ENCODE measurements around the gene TP53.

The TP53 gene

GRCh38 chr17:7673239-7673638 is 14.1 kb downstream of the TP53 start:
- DNase-seq = peak; percentile 76 to 84

GRCh38 chr17:7668482-7668881 is 18.8 kb downstream of the TP53 start:
- DNase-seq = no peak

DNA sequence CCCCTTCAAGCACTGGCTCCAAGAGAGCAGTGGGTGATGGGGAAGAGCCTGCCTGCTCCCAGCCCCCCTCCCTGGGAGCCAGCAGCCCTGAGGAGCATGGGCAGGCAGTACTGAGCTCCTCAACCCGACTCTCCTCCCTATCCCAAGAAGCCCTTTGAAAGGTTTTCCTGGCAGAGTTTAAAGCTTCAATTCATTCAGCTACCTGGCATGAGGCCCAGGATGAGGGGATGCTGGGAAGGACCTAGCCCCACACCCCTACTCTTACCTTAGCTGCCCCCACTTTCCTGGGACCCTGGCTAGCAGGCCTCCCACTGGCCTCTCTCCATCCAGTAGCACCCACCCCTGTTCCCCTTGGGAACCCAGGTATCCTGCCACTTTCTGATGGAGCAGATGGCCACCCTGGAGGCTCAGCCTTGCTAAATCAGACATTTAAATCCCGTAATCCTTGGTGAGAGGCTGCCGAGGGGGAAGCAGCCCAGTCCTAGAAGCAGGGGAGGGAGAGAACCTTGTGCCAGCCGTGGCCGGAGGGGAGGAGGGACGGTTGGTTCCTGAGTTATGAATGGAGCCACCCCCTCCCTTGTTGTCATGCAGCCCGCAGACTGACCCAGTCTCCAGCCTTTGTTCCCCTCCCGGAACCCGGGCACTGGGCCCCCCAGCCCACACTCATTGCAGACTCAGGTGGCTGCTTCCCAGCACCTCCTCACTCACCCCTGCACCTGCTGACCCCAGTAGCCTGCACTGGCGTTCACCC is 19.5 kb downstream of the TP53 start:
- DNase-seq = no peak

- DNase-seq = no peak
Measured at GRCh38 chr17:7656958-7657609, 30.2 kb downstream of the TP53 start.

GRCh38 chr17:7655541-7655840 is 31.8 kb downstream of the TP53 start:
- no peak for DNase-seq

DNA sequence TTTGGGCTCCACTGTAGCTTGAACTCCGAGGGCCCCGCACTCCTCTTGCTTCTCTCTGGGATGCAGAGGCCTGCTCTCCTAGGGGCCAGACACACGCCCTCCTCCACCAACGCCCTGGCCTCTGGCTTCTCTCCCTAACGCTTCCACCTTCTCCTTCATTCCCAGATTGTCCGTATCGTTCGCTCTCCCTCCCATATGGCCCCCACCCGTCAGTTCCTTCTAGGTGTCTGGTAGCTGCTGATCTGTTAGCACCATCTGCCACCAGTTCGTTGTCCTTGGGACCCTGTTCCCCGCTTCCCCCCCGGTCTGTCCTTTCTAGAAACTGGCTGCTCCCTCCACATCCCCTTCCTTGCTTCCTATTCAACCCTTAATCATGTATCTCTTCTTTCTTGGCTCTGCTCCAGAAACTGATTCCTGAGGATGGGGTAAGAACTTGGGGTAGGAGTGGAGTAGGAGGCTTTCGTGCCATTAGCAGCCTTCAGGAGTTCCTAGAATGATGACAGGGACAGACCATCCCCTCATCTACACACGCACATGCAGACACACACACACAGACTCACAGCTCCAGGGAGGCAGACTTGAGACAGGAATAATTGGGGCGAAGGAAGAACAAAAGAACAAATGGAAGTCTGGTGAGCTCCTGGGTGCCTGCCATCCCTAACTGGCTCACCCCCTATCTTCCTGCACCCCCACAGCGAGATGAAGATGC is 32.3 kb downstream of the TP53 start:
- no peak for DNase-seq

GRCh38 chr17:7652388-7653356 is 34.6 kb downstream of the TP53 start:
- DNase-seq = no peak

DNA sequence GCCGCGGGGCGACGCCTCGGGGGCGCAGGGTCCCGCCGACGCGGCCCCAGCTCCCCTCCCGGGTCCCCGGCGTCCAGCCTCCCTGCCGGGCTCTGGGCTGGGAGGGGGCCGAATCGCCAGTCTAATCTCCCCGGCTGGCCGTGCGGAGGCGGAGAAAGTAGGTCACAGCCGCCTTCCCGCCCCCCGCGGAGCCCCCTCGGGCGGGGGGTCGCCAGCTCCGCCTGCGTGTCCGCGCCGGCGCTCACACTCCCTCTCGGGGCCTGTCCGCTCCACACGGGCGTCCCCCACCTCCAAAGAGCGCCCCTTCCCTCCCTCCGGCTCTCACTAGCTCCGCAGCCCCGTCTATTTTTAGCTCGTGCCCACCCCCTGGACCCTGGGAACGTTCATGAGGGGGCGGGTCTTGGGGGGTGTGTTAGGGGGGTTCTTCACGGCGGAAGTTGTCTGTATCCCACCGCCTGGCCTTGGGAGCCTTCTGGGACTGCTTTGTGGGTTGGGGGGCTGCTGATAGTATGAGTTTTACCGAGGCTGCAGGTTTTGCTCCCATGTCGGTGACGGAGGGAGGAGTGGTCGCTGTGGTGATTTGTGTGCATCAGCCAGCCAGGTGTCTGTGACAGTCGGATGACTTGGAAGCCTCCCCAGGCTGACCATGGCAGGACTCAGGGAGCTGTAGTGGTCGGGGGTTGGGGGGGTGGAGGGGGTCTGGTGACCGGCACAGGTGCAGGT is 35.5 kb downstream of the TP53 start:
- DNase-seq = no peak

DNA sequence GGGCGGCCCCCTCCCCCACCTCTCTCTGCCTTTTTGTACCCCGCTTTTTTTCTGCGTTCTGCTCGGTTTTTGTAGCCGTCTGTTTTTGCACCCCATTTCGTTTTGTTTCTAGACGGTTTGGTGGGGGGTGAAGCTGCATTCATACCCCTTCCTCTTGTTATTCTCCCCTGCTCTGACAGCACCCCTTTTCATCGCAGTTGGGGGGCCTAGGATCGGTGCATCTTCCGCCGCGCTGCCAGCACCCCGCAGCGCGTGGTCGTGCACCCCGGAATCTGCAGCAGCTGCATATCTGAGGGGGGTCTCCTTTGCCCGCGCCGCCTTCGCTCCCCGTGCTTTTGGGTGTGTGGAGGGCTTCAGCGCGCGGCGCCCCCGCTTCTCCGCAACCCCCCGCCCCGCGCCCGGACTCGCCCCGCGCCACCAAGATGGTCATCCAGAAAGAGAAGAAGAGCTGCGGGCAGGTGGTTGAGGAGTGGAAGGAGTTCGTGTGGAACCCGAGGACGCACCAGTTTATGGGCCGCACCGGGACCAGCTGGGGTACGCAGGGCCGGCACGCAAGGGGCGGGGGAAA is 36.1 kb downstream of the TP53 start:
- DNase-seq = no peak

- DNase-seq = peak; percentile 77 to 81
Measured at GRCh38 chr17:7650509-7651096, 36.7 kb downstream of the TP53 start, which contains the start of gene ATP1B2. Gene ATP1B2 (plus strand): TSS chr17:7650926. CDS start chr17:7651519, 593 bp downstream.

DNA sequence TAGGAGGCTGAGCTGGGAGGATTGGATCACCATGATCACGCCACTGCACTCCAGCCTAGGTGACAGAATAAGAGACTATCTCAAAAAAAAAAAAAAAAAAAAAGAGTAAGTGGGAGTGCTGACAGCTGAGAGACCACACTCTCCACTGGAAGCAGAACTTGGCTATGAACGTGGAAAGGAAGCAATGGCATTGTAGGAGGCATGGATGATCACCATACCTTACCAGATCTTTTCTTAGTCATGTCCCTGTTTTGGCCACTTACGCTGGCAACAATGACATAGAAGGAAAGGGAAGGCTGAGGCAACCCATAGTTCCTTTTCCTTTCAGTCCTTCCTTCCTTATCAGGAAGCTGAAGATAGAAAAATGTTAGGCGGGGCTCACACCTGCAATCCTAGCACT is 40.3 kb downstream of the TP53 start:
- no peak for DNase-seq

- DNase-seq = no peak
Measured at GRCh38 chr17:7646457-7646856, 40.8 kb downstream of the TP53 start.

- DNase-seq = no peak
Measured at GRCh38 chr17:7644775-7645174, 42.5 kb downstream of the TP53 start.

- DNase-seq = peak in 1 of 2 experiments; percentile 41
Measured at GRCh38 chr17:7641635-7642034, 45.7 kb downstream of the TP53 start.

- no peak for DNase-seq
Measured at GRCh38 chr17:7640783-7641182, 46.5 kb downstream of the TP53 start.

DNA sequence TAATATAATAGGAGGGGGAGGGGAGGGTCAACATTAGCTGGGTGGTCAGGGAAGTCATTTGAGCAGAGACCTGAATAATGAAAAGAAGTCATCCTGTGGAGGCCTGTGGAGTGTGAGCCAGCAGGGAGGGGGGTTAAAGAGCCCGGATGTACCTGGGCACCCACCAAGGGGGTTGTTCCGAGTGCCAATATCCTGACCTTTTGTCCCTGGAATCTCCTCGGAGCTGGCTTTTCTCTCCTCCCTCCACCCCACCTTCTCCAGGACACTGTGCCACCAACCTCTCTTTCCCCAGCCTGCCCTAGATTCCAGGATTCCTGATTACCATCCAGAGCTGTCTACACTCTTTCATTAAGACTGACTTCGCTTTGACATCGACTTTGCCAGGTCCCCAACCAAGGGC is 51.1 kb downstream of the TP53 start:
- DNase-seq = no peak

DNA sequence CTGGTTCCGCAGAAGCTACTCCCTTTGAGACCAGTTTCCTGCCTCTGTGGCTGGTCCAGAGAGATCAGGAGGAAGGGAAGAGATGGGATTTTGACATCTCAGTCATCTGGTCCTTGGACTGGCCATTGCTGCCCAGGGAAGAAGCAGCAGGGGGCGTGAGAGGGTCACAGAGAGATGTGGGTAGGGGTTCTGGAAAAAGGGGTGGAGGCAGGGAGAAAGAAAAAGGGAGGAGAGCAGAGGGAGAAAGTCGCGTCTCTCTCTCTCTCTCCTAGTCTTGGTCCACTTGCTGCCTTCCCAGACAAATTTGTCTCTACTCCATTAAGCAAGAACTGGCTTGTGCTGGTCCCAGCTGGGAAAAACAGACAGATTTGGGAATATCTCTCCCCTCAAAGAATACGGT is 52.9 kb downstream of the TP53 start:
- DNase-seq = peak; percentile 39 to 40

DNA sequence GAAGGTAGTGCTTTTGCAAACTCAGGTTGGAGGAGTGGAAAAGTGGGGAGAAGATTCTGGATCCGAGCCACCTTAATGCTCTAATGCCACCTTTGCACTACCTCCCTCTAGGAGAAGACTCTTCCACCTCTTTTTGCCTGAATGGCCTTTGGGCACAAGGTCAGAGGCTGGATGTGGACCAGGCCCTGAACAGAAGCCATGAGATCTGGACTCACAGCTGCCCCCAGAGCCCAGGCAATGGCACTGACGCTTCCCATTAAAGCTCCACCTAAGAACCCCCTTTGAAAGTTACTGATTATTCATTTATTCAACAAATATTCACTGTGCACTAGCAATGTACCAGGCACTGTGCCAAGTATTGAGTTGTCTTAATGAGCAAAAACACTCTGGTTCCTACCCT is 54.2 kb downstream of the TP53 start:
- no peak for DNase-seq

DNA sequence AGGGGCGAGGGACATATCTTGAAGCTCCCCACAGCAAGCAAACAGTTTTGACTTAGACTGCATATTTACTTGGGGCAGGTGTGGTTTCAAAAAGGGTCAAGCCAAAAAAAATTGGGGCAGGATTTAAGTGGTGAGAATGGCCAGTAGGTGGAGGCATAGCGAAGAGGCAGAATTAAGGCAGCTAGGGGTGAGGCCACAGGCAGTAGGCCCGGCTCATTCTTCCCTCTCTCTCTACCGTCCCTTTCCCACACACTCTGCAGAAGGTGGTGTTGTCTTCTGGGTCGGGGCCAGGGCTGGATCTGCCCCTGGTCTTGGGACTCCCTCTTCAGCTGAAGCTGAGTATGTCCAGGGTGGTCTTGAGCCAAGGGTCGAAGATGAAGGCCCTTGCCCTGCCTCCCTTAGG is 54.8 kb downstream of the TP53 start:
- DNase-seq = peak; percentile 38 to 44

DNA sequence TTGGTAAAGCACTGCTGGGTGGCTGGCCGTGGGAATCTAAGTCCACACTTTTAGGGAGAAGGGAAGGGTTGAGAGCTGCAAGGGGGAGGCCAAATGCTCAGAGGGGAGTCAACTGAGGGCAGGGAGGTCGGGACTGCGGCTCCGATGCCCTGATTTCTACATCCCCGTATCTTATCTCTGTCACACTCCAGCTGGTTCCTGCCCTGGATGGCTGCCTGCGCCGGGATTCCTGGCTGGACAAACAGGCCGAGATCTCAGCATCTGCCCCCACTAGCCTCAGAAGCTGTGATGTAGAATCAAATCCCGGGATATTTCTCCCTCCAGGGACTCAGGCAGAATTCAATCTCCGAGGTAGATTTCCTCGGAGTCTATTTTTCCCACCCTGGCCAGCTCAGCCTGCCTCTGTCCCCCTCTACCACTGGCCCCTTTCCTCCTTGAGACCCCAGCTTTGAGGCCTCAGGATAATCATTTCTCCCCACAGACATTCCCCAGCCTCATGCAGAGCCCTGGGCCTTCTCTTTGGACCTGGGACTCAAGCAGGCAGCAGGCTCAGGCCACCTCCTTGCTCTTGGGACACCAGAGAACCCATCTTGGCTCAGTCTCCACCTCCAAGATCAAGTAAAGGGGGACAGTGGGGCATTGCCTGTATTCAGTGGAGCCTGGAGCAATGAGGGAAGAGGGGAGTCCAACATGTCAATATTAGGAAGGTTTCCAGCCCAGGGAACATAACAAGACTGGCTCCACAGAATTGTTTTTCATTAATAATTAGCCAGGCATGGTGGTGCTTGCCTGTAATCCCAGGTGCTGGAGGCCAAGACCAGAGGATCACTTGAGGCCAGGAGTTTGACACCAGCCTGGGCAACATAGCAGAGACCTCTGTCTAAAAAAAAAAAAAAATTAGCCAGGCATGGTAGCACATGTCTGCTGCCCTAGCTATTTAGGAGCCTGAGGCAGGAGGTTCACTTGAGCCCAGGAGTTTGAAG is 55.6 kb downstream of the TP53 start:
- DNase-seq = no peak

Data from activated T-cell treated with anti-CD3 and anti-CD28 coated beads, Interleukin-2, amount 50 U/mL, for 48 hours (primary cell).